ENCODE data around the gene PLA2G15.

Gene PLA2G15

GRCh38 chr16:68226116-68226515 lies 19.1 kb upstream of the PLA2G15 start:
- Histone ChIP-seq H3K27me3 (ENCODE audit: control insufficient read depth, insufficient read depth, low read length) (no peaks in the 10 kb centered on the region), H3K36me3 (ENCODE audit: insufficient read depth, low read length) (no peaks in the 10 kb centered on the region), H3K4me3 (ENCODE audit: low read length) (no peak overlapping the region), H3K9me3 (replicated peaks; ENCODE audit: low read length) (no peaks in the 10 kb centered on the region), H3K4me1 (ENCODE audit: control insufficient read depth, insufficient read depth, low read length) (peaks cover 24% of the 10 kb centered on the region), H3K4me2 (ENCODE audit: low read length) (no peak overlapping the region), H3K9ac (ENCODE audit: low read depth, low read length) (no peak overlapping the region)

- H3K36me3 ChIP-seq (ENCODE audit: insufficient read depth, low read length) = no peaks in the 10 kb centered on the region
- peaks cover 24% of the 10 kb centered on the region for H3K4me1 ChIP-seq (ENCODE audit: control insufficient read depth, insufficient read depth, low read length)
- no peaks in the 10 kb centered on the region for H3K27me3 ChIP-seq (ENCODE audit: control insufficient read depth, insufficient read depth, low read length)
- H3K9me3 ChIP-seq (replicated peaks; ENCODE audit: low read length) = no peaks in the 10 kb centered on the region
- no peak overlapping the region for H3K4me3 ChIP-seq (ENCODE audit: low read length)
- no peak overlapping the region for H3K4me2 ChIP-seq (ENCODE audit: low read length)
- no peak overlapping the region for H3K9ac ChIP-seq (ENCODE audit: low read depth, low read length)
Observed at GRCh38 chr16:68227183-68227793, 17.9 kb upstream of the PLA2G15 start.

DNA sequence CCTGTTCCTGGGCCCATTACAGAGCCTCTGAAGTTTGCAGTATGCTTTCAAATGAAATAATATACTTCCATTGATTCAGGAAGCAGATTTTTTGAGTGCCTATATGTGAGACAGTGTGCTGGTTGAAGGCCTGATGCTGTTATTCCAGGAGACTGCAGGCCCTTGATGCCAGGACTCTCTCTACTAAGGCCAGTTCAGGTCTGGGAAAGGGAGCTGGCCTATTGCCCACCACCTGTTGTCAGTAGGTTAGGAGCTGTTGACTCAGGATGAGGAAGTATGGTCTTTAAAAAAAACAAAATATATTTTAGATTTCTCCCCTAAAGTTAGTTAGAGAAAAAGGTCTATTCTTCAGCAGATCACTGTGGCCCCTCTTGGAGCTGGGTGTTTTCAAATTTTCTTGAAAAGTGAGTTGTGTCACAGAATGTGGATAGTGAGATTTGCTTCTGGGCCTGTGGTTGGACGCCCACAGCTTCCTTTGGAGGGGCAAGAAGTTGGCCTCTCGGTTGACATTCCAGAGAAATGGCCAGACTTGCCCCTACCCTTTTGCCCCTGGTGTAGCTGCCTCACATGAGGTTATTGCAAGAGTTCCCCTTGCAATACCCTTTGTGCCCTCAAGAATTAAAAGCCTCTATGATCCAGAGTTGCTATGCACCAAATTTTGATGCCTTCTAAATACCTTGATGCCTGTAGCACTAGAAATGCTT lies 17.2 kb upstream of the PLA2G15 start:
- Histone ChIP-seq H3K9ac (ENCODE audit: low read depth, low read length) (peak overlapping the region; percentile 6), H3K4me3 (ENCODE audit: low read length) (no peak overlapping the region), H3K4me1 (ENCODE audit: control insufficient read depth, insufficient read depth, low read length) (peaks cover 24% of the 10 kb centered on the region), H3K36me3 (ENCODE audit: insufficient read depth, low read length) (no peaks in the 10 kb centered on the region), H3K9me3 (replicated peaks; ENCODE audit: low read length) (no peaks in the 10 kb centered on the region), H3K27me3 (ENCODE audit: control insufficient read depth, insufficient read depth, low read length) (no peaks in the 10 kb centered on the region), H3K4me2 (ENCODE audit: low read length) (no peak overlapping the region)

- no peaks in the 10 kb centered on the region for H3K27me3 ChIP-seq (ENCODE audit: control insufficient read depth, insufficient read depth, low read length)
- no peak overlapping the region for H3K9ac ChIP-seq (ENCODE audit: low read depth, low read length)
- no peaks in the 10 kb centered on the region for H3K9me3 ChIP-seq (replicated peaks; ENCODE audit: low read length)
- H3K36me3 ChIP-seq (ENCODE audit: insufficient read depth, low read length) = no peaks in the 10 kb centered on the region
- H3K4me3 ChIP-seq (ENCODE audit: low read length) = no peak overlapping the region
- H3K4me2 ChIP-seq (ENCODE audit: low read length) = no peak overlapping the region
- H3K4me1 ChIP-seq (ENCODE audit: control insufficient read depth, insufficient read depth, low read length) = peaks cover 24% of the 10 kb centered on the region
Observed at GRCh38 chr16:68228652-68229051, 16.5 kb upstream of the PLA2G15 start.

GRCh38 chr16:68229431-68230175 lies 15.6 kb upstream of the PLA2G15 start:
- H3K4me3 ChIP-seq (ENCODE audit: low read length) = no peak overlapping the region
- no peaks in the 10 kb centered on the region for H3K9me3 ChIP-seq (replicated peaks; ENCODE audit: low read length)
- H3K27me3 ChIP-seq (ENCODE audit: control insufficient read depth, insufficient read depth, low read length) = no peaks in the 10 kb centered on the region
- H3K36me3 ChIP-seq (ENCODE audit: insufficient read depth, low read length) = no peaks in the 10 kb centered on the region
- H3K9ac ChIP-seq (ENCODE audit: low read depth, low read length) = no peak overlapping the region
- no peak overlapping the region for H3K4me2 ChIP-seq (ENCODE audit: low read length)
- H3K4me1 ChIP-seq (ENCODE audit: control insufficient read depth, insufficient read depth, low read length) = peaks cover 26% of the 10 kb centered on the region

DNA sequence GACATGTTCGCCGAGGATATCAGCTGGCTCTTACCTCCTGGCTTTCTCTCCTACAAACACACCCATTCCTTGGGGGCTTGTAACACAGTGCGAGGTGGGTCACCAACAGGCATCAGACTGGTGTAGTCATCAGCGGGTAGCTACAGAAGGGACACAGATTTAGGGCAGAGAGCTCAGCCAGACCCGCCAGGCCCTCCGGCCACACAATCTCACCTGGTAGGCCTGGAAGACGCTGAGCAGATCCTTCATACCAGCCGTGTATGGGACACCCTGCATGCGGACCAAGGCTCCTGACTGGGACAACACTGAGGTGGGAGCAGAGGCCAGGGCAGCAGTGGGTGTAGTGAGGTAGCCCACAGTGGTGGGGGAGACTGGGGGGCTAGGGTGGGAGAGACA lies 15.0 kb upstream of the PLA2G15 start:
- Histone ChIP-seq H3K27me3 (ENCODE audit: control insufficient read depth, insufficient read depth, low read length) (no peaks in the 10 kb centered on the region), H3K9ac (ENCODE audit: low read depth, low read length) (no peak overlapping the region), H3K9me3 (replicated peaks; ENCODE audit: low read length) (no peaks in the 10 kb centered on the region), H3K36me3 (ENCODE audit: insufficient read depth, low read length) (no peaks in the 10 kb centered on the region), H3K4me1 (ENCODE audit: control insufficient read depth, insufficient read depth, low read length) (peaks cover 27% of the 10 kb centered on the region), H3K4me3 (ENCODE audit: low read length) (no peak overlapping the region), H3K4me2 (ENCODE audit: low read length) (no peak overlapping the region)

DNA sequence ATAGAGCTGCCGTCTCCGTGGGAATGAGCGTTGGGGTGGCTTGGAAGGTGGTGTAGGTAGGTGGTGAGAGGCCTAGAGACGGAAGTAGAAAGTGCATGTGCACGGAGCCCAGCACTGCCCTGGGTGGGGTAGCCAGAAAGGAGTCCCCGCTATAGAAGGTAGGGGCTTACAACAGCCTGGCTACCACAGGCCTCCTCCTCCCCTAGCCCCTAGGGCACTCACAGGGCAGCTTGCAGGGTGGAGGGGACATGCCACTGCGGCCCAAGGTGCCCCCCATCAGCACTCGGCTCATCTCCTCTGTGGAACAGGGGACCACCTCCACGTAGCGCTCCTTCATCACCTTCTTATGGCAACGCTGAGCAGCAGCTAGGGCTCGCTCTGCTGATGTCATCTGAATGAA lies 14.2 kb upstream of the PLA2G15 start:
- no peak overlapping the region for H3K9ac ChIP-seq (ENCODE audit: low read depth, low read length)
- H3K4me1 ChIP-seq (ENCODE audit: control insufficient read depth, insufficient read depth, low read length) = peaks cover 27% of the 10 kb centered on the region
- H3K9me3 ChIP-seq (replicated peaks; ENCODE audit: low read length) = no peaks in the 10 kb centered on the region
- H3K4me2 ChIP-seq (ENCODE audit: low read length) = no peak overlapping the region
- H3K4me3 ChIP-seq (ENCODE audit: low read length) = no peak overlapping the region
- H3K27me3 ChIP-seq (ENCODE audit: control insufficient read depth, insufficient read depth, low read length) = no peaks in the 10 kb centered on the region
- H3K36me3 ChIP-seq (ENCODE audit: insufficient read depth, low read length) = no peaks in the 10 kb centered on the region

DNA sequence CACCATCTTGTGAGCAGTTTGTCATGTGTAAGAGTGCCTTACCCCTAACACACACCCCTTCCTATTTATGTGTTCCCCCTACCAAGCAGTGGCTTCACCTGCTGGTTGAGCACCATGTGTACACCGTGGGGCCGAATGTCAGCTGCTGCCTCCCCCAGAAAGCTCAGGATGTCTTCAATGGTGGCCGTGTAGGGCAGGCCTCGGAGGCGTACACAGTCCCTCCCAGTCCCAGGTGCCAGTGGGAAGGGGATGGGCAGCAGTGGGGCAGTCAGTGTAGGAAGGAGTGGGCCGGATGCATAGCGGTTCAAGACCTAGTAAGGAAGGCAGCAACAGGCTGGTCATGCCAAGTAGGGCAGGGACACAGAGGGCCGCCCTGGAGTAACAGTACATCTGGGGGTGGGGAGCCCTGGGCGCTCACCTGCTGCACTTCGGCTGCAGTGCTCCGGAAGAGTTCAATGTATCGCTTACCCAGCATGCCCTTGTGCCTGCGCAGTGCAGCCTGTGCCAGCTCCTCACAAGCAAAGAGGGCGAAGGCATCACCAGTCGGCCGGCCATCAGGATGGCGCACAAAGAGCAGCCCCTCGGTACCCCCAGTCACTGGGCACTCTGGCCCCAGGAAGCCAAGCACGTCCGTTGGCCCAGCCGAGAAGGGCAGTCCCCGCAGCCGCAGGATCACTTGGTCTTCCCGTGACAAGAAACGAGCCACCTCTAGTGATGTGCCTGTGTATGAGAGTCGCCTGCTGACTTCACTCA lies 13.6 kb upstream of the PLA2G15 start:
- H3K9ac ChIP-seq (ENCODE audit: low read depth, low read length) = no peak overlapping the region
- H3K27me3 ChIP-seq (ENCODE audit: control insufficient read depth, insufficient read depth, low read length) = no peaks in the 10 kb centered on the region
- H3K9me3 ChIP-seq (replicated peaks; ENCODE audit: low read length) = no peaks in the 10 kb centered on the region
- no peak overlapping the region for H3K4me2 ChIP-seq (ENCODE audit: low read length)
- no peak overlapping the region for H3K4me3 ChIP-seq (ENCODE audit: low read length)
- H3K36me3 ChIP-seq (ENCODE audit: insufficient read depth, low read length) = no peaks in the 10 kb centered on the region
- H3K4me1 ChIP-seq (ENCODE audit: control insufficient read depth, insufficient read depth, low read length) = peaks cover 28% of the 10 kb centered on the region

DNA sequence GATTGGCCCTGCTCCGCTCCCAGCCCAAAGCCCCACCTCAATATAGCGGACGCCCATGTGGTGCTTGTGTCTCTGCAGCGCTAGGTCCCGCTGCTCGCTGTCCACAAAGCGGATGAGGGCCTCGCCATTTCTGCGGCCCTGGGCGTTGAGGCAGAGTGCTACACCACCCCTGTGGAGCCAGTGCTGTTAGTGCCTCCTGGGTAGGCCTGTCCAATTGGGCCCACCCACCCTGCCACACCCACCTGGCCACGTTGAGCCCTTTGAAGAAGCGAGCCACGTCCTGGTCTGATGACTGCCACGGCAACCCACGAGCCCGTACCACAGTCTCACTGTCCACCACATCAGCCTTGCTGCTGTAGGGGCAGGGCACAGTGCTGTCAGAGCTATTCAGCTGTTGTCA lies 12.8 kb upstream of the PLA2G15 start:
- no peak overlapping the region for H3K4me3 ChIP-seq (ENCODE audit: low read length)
- no peaks in the 10 kb centered on the region for H3K9me3 ChIP-seq (replicated peaks; ENCODE audit: low read length)
- peaks cover 30% of the 10 kb centered on the region for H3K4me1 ChIP-seq (ENCODE audit: control insufficient read depth, insufficient read depth, low read length)
- no peak overlapping the region for H3K4me2 ChIP-seq (ENCODE audit: low read length)
- H3K27me3 ChIP-seq (ENCODE audit: control insufficient read depth, insufficient read depth, low read length) = no peaks in the 10 kb centered on the region
- H3K36me3 ChIP-seq (ENCODE audit: insufficient read depth, low read length) = no peaks in the 10 kb centered on the region
- no peak overlapping the region for H3K9ac ChIP-seq (ENCODE audit: low read depth, low read length)

DNA sequence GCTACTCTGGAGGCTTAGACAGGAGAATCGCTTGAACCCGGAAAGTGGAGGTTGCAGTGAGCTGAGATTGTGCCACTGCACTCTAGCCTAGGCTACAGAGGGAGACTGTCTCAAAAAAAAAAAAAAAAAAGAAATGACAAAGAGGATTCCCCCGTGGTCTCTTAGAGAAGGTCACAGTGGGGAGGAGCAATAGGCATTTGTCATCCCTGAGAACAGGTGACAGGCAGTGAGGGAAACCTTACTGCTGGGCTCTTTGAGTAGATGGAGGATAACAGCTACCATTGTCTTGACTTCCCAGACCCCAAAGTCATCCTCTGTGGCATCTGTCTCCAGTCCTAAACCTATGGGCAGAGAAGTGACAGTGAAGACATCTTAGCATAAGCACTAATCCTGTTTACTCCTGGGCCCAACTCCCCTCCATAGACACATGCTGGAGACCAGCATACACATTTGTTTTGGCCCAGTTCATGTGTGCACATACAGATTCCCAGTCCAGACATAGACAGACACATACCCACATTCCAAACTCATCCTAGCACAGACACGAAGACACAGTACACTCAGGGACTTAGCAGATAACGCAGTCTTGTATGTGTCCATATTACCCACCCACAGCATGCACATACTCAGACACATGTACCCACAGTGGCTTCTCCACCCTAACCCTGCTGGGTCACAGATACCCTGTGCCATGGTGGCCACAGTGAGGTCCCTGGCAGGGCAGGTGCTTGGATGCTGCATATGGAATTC lies 11.9 kb upstream of the PLA2G15 start:
- H3K27me3 ChIP-seq (ENCODE audit: control insufficient read depth, insufficient read depth, low read length) = no peaks in the 10 kb centered on the region
- H3K4me2 ChIP-seq (ENCODE audit: low read length) = no peak overlapping the region
- peaks cover 25% of the 10 kb centered on the region for H3K4me1 ChIP-seq (ENCODE audit: control insufficient read depth, insufficient read depth, low read length)
- no peak overlapping the region for H3K9ac ChIP-seq (ENCODE audit: low read depth, low read length)
- no peaks in the 10 kb centered on the region for H3K36me3 ChIP-seq (ENCODE audit: insufficient read depth, low read length)
- no peak overlapping the region for H3K4me3 ChIP-seq (ENCODE audit: low read length)
- H3K9me3 ChIP-seq (replicated peaks; ENCODE audit: low read length) = no peaks in the 10 kb centered on the region

- Histone ChIP-seq H3K4me3 (ENCODE audit: low read length) (no peak overlapping the region), H3K9me3 (replicated peaks; ENCODE audit: low read length) (no peaks in the 10 kb centered on the region), H3K36me3 (ENCODE audit: insufficient read depth, low read length) (no peaks in the 10 kb centered on the region), H3K27me3 (ENCODE audit: control insufficient read depth, insufficient read depth, low read length) (no peaks in the 10 kb centered on the region), H3K4me1 (ENCODE audit: control insufficient read depth, insufficient read depth, low read length) (peaks cover 22% of the 10 kb centered on the region), H3K4me2 (ENCODE audit: low read length) (no peak overlapping the region), H3K9ac (ENCODE audit: low read depth, low read length) (no peak overlapping the region)
Observed at GRCh38 chr16:68233835-68234187, 11.4 kb upstream of the PLA2G15 start.

Data from skeletal muscle satellite cell (primary cell).